ENCODE data around the gene NPHP4.

DNA sequence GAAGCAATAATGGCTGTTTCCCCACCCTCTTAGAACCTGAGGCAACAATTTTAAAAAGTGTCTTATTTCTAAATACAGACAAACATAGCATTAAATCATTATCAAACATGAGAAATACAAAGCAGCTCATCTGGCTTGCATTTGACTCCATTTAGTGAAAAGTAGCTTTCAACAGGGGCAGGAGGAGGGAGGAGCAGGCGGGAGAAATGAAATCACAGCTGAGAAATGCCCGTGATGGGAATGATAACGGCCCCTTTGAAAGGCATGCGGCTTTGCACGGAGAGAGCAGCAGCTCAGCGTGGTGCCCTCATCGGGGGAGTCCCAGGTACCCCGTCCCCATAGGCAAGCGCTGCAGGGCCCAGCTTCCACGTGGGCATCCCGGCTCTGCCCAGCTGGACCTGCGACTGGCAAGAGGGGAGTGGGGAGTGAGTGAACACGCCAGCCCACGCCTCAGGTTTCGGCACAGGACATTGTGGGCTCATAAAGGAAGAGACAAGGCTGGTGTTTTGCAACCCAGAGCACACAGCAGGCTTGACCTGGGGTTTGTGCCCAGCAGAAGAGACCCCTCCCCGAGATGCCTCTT is 134.6 kb downstream of the NPHP4 start:
- TF ChIP-seq, protein P1, sequence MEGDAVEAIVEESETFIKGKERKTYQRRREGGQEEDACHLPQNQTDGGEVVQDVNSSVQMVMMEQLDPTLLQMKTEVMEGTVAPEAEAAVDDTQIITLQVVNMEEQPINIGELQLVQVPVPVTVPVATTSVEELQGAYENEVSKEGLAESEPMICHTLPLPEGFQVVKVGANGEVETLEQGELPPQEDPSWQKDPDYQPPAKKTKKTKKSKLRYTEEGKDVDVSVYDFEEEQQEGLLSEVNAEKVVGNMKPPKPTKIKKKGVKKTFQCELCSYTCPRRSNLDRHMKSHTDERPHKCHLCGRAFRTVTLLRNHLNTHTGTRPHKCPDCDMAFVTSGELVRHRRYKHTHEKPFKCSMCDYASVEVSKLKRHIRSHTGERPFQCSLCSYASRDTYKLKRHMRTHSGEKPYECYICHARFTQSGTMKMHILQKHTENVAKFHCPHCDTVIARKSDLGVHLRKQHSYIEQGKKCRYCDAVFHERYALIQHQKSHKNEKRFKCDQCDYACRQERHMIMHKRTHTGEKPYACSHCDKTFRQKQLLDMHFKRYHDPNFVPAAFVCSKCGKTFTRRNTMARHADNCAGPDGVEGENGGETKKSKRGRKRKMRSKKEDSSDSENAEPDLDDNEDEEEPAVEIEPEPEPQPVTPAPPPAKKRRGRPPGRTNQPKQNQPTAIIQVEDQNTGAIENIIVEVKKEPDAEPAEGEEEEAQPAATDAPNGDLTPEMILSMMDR (conservative IDR thresholded peaks at IDR 0.05; ENCODE audit: low read length): no peak
- TF ChIP-seq EZH2phosphoT487 (IDR thresholded peaks at IDR 0.05; ENCODE audit: borderline replicate concordance, low read depth, low read length): no peak
